ENCODE measurements around the gene TSEN2.

- TF ChIP-seq CTCF (IDR thresholded peaks at IDR 0.05), result no peak
- TF ChIP-seq POLR2A (IDR thresholded peaks at IDR 0.05), result no peak
These were observed 25.4 kb upstream of the TSEN2 start for GRCh38 chr3:12458901-12459300.
